ENCODE results near the gene CD79B.
"Not testable (repeated sequence)": the region's sequence is repeated elsewhere in the genome, so short reads cannot be mapped to it uniquely, and the experiment has no call there.

Gene CD79B

GRCh38 chr17:63910096-63910495, 22.0 kb downstream of the CD79B start:
- DNase-seq (ENCODE audit: low spot score): no peak

GRCh38 chr17:63909586-63909985, 22.5 kb downstream of the CD79B start:
- DNase-seq (ENCODE audit: low spot score): not testable (repeated sequence)

GRCh38 chr17:63907161-63907778, 24.9 kb downstream of the CD79B start:
- DNase-seq (ENCODE audit: low spot score): not testable (repeated sequence)

DNA sequence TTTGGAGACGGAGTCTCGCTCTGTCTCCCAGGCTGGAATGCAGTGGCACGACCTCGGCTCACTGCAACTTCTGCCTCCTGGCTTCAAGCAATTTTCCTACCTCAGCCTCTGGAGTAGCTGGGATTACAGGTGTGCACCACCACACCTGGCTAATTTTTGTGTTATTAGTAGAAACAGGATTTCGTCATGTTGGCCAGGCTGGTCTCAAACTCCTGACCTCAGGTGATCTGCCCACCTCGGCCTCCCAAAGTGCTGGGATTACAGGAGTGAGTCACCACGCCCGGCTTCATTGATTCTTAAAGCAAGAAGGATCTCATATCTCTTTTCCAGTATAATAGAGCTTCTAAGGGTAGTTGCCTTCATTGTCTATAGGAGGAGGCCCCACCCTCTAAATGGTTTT, 27.3 kb downstream of the CD79B start:
- DNase-seq (ENCODE audit: low spot score): not testable (repeated sequence)

GRCh38 chr17:63903787-63904201, 28.3 kb downstream of the CD79B start:
- DNase-seq (ENCODE audit: low spot score): not testable (repeated sequence)

- not testable (repeated sequence) for DNase-seq (ENCODE audit: low spot score)
Observed at GRCh38 chr17:63901971-63902370, 30.2 kb downstream of the CD79B start.

DNA sequence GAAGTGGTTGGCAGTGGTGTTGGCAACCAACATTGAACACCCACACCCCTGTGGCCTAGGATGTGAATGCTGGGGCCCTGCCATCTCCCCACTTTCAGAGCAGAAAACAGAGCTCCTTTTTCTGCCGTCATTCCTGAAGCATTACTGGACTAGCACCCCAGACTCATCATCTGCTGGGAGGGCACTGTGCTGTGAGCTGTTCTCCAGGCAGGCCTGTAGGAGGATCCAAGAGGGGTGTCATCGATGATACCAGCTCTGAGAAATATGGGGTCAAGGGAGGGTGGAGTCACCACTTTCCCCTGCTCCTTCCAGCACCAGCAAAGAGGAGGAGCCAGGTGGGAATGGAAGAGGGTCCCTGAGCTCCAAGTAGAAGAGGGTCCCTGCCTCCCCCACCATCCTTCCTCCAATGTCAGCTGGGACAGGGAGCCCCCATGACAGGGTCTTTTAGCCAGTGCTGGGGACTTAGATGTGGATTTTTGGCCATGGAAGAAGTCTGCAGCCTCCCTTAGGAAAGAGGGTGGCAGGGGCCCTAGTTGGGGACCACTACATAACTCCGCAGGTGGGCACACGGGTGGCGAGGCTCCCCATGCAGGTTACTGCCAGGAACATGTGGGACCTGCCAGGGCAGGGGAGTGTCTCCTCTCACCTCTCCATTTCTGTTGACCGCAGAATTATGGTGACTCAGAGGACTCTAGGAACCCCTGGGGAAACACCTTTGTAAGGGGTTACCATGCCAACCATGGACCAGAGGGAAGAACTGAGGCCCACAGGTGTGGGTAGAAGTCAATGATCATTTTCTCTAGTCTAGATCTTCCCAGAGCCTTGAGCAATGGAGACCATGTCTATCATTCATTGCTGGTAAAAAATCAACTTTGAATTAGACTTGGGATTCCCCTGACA, 33.0 kb downstream of the CD79B start:
- DNase-seq (ENCODE audit: low spot score): not testable (repeated sequence)

- not testable (repeated sequence) for DNase-seq (ENCODE audit: low spot score)
Observed at GRCh38 chr17:63896524-63897354, 35.4 kb downstream of the CD79B start, which contains the start of gene CSH1. Gene CSH1, minus strand, starts transcription at chr17:63896574. Its CDS starts 63 bp downstream, at chr17:63896511.

GRCh38 chr17:63894821-63895220, 37.3 kb downstream of the CD79B start:
- DNase-seq (ENCODE audit: low spot score): not testable (repeated sequence)

DNA sequence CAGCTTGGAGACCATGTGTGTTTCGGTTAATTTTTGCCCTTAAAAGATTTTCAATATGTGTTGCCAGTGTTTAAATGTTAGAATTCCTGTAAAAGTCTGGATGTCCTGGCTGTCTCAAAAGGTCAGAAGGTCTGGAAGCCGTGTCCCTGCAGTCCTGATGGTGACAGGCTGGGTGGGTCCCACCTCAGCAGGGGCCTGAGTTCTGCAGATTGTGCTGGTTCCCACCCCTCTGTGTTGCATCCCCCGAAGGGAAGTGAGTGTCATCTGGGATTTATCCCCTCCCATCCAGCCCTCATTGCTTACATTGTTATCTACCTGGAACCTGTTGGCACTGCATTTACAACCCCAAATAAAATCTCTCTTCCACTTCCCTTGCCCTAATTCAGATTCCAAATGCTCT, 38.1 kb downstream of the CD79B start:
- DNase-seq (ENCODE audit: low spot score): not testable (repeated sequence)

DNA sequence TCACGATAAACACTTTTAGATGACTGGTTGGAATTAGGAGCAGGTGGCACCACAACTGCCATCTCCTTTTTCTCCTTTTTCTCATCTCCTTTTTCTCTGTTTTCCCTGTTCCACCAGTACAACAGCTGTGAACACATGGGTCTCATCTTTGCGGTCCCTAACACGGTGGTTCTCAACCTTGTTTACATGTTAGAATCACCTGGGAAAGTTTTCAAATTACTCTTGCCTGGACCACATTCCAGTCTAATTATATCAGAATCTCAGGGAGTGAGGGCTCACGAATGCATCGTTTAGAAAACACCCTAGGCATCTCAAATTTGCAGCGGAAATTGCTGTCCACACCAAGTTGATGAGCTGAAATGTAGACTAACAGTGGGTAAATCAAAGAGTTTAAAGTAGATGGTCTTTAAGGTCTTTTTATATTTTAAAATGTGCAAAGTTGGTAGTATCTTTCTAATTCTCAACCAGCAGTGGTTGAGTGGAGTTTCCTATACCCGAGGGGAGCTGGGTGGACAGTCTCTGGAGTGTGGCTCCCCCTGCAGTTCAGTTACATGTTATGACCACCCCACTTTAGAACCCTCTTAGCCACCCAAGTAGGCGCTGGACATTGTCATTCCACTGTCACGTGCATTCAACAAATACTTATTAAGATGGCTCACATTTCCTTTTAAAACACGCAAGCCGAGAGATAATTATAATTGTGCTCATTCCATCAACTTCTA, 39.7 kb downstream of the CD79B start:
- not testable (repeated sequence) for DNase-seq (ENCODE audit: low spot score)

DNA sequence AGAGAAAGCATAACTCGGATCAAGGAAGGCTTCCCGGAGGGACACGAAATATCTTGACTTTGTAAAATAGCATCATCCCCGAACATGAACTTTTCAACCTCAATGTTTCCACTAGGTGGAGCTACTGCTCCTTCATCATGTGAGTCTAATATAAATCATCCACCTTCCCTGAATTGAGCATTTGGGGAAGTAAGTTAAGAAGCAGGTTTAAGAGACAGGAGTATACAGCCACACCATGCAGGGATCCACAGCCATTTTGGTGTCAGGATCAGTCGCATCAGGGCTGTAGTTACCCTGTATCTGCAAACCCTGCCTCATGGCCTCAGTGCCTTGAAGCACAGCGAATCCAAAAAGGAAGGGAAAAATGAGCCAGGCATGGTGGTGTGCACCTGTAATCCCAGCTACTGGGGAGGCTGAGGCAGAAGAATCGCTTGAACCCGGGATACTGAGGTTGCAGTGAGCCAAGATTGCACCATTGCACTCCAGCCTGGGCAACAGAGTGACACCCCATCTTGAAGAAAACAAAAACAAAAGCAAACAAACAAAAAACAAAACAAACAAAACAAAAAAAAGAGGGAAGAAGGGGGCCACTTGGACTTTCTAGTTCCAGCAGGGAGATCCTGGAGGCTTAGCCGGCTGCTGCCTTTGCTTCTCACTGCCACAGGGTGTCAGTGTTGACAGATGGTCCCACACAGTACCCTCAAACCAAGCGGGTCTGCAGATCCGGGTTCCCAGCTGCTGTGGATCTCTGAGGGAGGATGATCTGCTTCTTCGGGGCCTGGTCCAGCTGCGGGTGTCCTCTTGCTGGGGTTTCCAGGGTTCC, 42.9 kb downstream of the CD79B start:
- not testable (repeated sequence) for DNase-seq (ENCODE audit: low spot score)

DNA sequence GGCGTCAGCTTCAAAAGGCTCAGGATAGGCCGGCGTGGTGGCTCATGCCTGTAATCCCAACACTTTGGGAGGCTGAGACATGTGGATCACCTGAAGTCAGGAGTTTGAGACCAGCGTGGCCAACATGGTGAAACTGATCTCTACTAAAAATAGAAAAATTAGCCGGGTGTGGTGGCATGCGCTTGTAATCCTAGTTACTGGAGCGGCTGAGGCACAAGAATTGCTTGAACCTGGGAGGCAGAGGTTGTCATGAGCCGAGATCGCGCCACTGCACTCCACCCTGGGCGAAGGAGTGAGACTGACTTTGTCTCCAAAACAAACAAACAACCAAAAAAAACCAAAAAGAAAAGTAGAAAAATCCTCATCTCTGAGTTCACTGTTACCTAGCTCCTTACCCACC, 47.0 kb downstream of the CD79B start:
- not testable (repeated sequence) for DNase-seq (ENCODE audit: low spot score)

- DNase-seq (ENCODE audit: low spot score): not testable (repeated sequence)
Observed at GRCh38 chr17:63882626-63883126, 49.5 kb downstream of the CD79B start.

DNA sequence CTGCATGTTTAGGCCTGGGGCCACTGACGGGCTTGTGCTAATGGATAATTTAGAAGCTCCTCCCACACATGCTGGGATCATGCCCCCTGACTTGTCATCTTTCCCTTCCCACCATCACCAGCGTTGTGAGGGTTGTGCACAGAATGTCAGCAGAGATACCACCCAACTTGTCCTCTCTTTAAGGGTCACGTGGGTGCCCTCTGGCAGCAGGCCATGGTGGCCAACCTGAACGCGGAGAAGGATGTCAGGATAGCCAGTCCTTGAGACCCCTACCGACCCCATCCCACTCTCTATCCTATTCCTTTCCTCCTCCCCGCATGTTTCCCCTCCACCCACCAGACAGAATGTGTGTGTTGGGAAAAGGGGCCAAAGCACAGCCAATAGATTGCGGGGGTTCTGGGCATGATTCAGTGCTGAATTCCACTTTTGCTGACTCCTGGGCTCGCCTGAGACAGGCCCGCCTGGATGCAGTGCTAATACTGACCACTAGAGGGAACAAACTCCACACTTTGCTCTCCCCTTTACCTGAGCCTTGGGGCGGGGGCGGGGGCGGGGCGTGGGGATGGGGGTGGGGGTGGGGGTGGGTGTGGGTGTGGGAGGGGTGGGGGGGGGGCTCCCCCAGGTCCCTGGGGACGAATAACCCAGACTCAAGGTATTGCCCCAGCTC, 50.1 kb downstream of the CD79B start, which contains the start of gene GH2:
Gene GH2, minus strand, starts transcription at position 10 of the 667 bp plus-strand sequence. CDS start 143 bp downstream, outside the sequence.
- peak; percentile 88 for DNase-seq (ENCODE audit: low spot score)

DNA sequence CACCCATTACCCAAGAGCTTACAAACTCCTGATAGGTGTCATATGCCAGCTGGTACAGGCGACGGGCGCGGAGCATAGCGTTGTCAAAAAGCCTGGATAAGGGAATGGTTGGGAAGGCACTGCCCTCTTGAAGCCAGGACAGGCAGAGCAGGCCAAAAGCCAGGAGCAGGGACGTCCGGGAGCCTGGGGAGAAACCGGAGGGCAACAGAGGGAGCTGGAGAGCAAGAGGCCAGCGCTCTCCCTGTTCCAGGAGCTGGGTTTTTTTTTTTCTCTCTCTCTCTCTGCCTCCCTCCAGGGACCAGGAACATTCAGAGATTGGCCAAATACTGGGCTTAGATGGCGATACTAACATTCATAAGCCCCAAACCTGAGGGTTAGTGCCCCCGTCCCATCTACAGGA, 50.8 kb downstream of the CD79B start:
- peak; percentile 69 for DNase-seq (ENCODE audit: low spot score)

GRCh38 chr17:63880706-63881105, 51.4 kb downstream of the CD79B start:
- no peak for DNase-seq (ENCODE audit: low spot score)
